Psoas muscle (tissue), 8 donors: ENCODE data around the gene CLMP. TPM values are rescaled to one million over a fixed set of nuclear protein-coding genes. Genes with fewer than 3 reads are reported as not detected.
"Not testable (repeated sequence)": the region's sequence is repeated elsewhere in the genome, so short reads cannot be mapped to it uniquely, and the experiment has no call there.

ENCODE experiments used
- ATAC-seq, 4 donors: fragments of 200-7000 bp; cut with Tn5 transposase; one replicate each; pipeline ENCODE4 v1.9.1; 2020; ENCODE audit warnings: moderate library complexity in 3 of 4, mild to moderate bottlenecking in 2 of 4
- DNase-seq, 2 donors: peaks; one replicate each; pipeline ENCODE4 v3.0.0-alpha.2; 2020
- H3K27ac ChIP-seq: fragments of 200-600 bp; one replicate; pipeline ENCODE4 v1.8.0; 2022
- H3K27me3 ChIP-seq, 3 donors: fragments of 200-600 bp in 1 of 3; one replicate each; pipeline versions ENCODE4 v1.6.1 to v1.8.0; 2013 to 2022; ENCODE audit warnings: low read length in 2 of 3, mild to moderate bottlenecking in 2 of 3, moderate library complexity in 1 of 3; ENCODE audit not compliant: insufficient read depth in 3 of 3
- H3K36me3 ChIP-seq, 2 donors: fragments of 200-600 bp in 1 of 2; one replicate each; pipeline versions ENCODE4 v1.6.1 to v1.8.0; 2013 to 2022; ENCODE audit warnings: low read depth in 1 of 2, mild to moderate bottlenecking in 1 of 2, moderate library complexity in 1 of 2; ENCODE audit not compliant: insufficient read depth in 1 of 2
- H3K4me1 ChIP-seq: fragments of 200-600 bp; one replicate; pipeline ENCODE4 v1.8.0; 2022
- H3K4me3 ChIP-seq: fragments of 200-600 bp; one replicate; pipeline ENCODE4 v1.8.0; 2022; ENCODE audit warnings: mild to moderate bottlenecking
- H3K9me3 ChIP-seq: fragments of 200-600 bp; one replicate; pipeline ENCODE4 v1.8.0; 2022
- CTCF ChIP-seq: fragments of 200-600 bp; IDR thresholded peaks from one replicate; pipeline ENCODE4 v1.8.0; 2022; ENCODE audit warnings: antibody characterized with exemption
- WGBS, 3 donors: extraction: QIAGEN DNeasy Blood & Tissue Kit; methylation state at CpG; one replicate each; pipeline versions ENCODE4 v1.1.6 to v1.1.7; 2013; 5-methylcytosine and 5-hydroxymethylcytosine counted together
- intact Hi-C, 2 donors: fragments of 100-400 bp; cut with DNase I; formaldehyde crosslinking; loops; one replicate each; pipeline versions ENCODE4 v1.11.0 to v1.14.2; 2022
- polyA plus RNA-seq, 3 donors: library from polyadenylated mRNA; stranded (reverse); fragments of 200-250 nt; gene quantifications; one replicate each; pipeline ENCODE4 v1.2.3, GENCODE V29; 2013
- total RNA-seq, 4 donors: library from RNA; stranded (reverse); fragmentation: NEBNext Ultra II Directional in 2 of 4; extraction: Animal tissue kit (Norgen Biotek cat#: 25700) in 2 of 4; gene quantifications; one replicate each; pipeline versions ENCODE4 v1.2.1 to v1.2.4, GENCODE V29; 2021 to 2023
- donor health status: healthy with polysubstance abuse.
- donor health status: DM: no; HTN: no; CAD: no; lungs with moderate emphysema.
- donor health status: Bipolar disorder and iron deficiency.
- donor health status: healthy.
- donor health status: DM: yes; HTN: yes; CAD: no.
- donor health status: DM: no; HTN: no; CAD: no.
- donor health status: DM: no; HTN: no; CAD: no.
- donor health status: DM: yes; HTN: yes; CAD: no.

CLMP gene
- total and polyA plus RNA-seq, 7 donors: 0.83 to 4.2 (median 2.9) TPM

GRCh38 chr11:123211149-123211852 lies 16.3 kb upstream of the CLMP start:
- ATAC-seq: no peak
- 30 to 39% (median 32%) methylated on average over 11 of the region's 11 CpGs for WGBS, 3 donors
- intact Hi-C loops: no loop called here
- Histone ChIP-seq H3K4me3 (no peak overlapping the region), H3K27ac (no peak overlapping the region), H3K4me1 (no peaks in the 10 kb centered on the region), H3K27me3 (peaks cover 0 to 28% (median 9%) of the 10 kb centered on the region in 3 donors), H3K9me3 (no peaks in the 10 kb centered on the region), H3K36me3 (no peaks in the 10 kb centered on the region)
- DNase-seq: no peak
- no peak for TF ChIP-seq CTCF

GRCh38 chr11:123209591-123209990 lies 14.5 kb upstream of the CLMP start:
- Histone ChIP-seq H3K27me3 (peaks cover 0 to 29% (median 6%) of the 10 kb centered on the region in 3 donors), H3K4me3 (no peak overlapping the region), H3K9me3 (no peaks in the 10 kb centered on the region), H3K27ac (no peak overlapping the region), H3K36me3 (no peaks in the 10 kb centered on the region), H3K4me1 (no peaks in the 10 kb centered on the region)
- intact Hi-C loops: no loop called here
- 73 to 85% (median 84%) methylated on average over 4 of the region's 4 CpGs for whole genome bisulfite sequencing, 3 donors
- TF ChIP-seq CTCF: no peak
- DNase-seq (no peak), ATAC-seq (no peak)

GRCh38 chr11:123206791-123207434 lies 11.9 kb upstream of the CLMP start:
- DNase-seq: no peak
- TF ChIP-seq CTCF: no peak
- ATAC-seq: no peak
- Histone ChIP-seq H3K9me3 (no peaks in the 10 kb centered on the region), H3K4me1 (no peaks in the 10 kb centered on the region), H3K4me3 (no peak overlapping the region), H3K27ac (no peak overlapping the region), H3K36me3 (no peaks in the 10 kb centered on the region), H3K27me3 (peaks cover 0 to 35% (median 4%) of the 10 kb centered on the region in 3 donors)
- WGBS, 3 donors: 45 to 50% (median 47%) methylated on average over 10 of the region's 10 CpGs
- intact Hi-C loops: no loop called here

- H3K27ac ChIP-seq, DNase-seq, H3K4me3 ChIP-seq, ATAC-seq, H3K4me1 ChIP-seq, H3K9me3 ChIP-seq, intact Hi-C loops, H3K36me3 ChIP-seq: not testable (repeated sequence)
- peaks cover 0 to 28% (median 0%) of the 10 kb centered on the region in 3 donors for H3K27me3 ChIP-seq
- 80 to 84% (median 84%) methylated on average over 7 of the region's 7 CpGs for WGBS, 3 donors
Observed at GRCh38 chr11:123206055-123206454, 11.0 kb upstream of the CLMP start.

- no peaks in the 10 kb centered on the region for H3K9me3 ChIP-seq
- intact Hi-C loops: no loop called here
- H3K4me1 ChIP-seq: no peaks in the 10 kb centered on the region
- H3K27me3 ChIP-seq: peaks cover 0 to 37% (median 6%) of the 10 kb centered on the region in 3 donors
- no peak overlapping the region for H3K27ac ChIP-seq
- 76 to 83% (median 79%) methylated on average over 6 of the region's 6 CpGs for WGBS, 3 donors
- no peaks in the 10 kb centered on the region for H3K36me3 ChIP-seq
- no peak for DNase-seq
- ATAC-seq: no peak
- H3K4me3 ChIP-seq: no peak overlapping the region
- no peak for TF ChIP-seq CTCF
Observed at GRCh38 chr11:123203934-123204333, 8.9 kb upstream of the CLMP start.
